Fibroblast of skin of right quadriceps (primary cell): ENCODE data around the gene ATG5.
"Not testable (repeated sequence)": the region's sequence is repeated elsewhere in the genome, so short reads cannot be mapped to it uniquely, and the experiment has no call there.

Source experiments
- DNase-seq: peaks from one replicate; pipeline ENCODE4 v3.0.0-alpha.2; 2013

Gene ATG5

GRCh38 chr6:106309766-106310373, 15.7 kb downstream of the ATG5 start:
- peak; percentile 53 for DNase-seq

GRCh38 chr6:106308985-106309384, 16.6 kb downstream of the ATG5 start:
- no peak for DNase-seq

GRCh38 chr6:106305740-106306139, 19.8 kb downstream of the ATG5 start:
- DNase-seq: no peak

- DNase-seq: peak; percentile 57
Observed at GRCh38 chr6:106300944-106301343, 24.6 kb downstream of the ATG5 start.

- no peak for DNase-seq
Observed at GRCh38 chr6:106300020-106300780, 25.4 kb downstream of the ATG5 start.

- no peak for DNase-seq
Observed at GRCh38 chr6:106293116-106293515, 32.4 kb downstream of the ATG5 start.

- DNase-seq: no peak
Observed at GRCh38 chr6:106290954-106291353, 34.6 kb downstream of the ATG5 start.

- no peak for DNase-seq
Observed at GRCh38 chr6:106290032-106290431, 35.5 kb downstream of the ATG5 start.

- no peak for DNase-seq
Observed at GRCh38 chr6:106287215-106287614, 38.3 kb downstream of the ATG5 start.

- DNase-seq: no peak
Observed at GRCh38 chr6:106286746-106287145, 38.8 kb downstream of the ATG5 start.

GRCh38 chr6:106283481-106283880, 42.1 kb downstream of the ATG5 start:
- DNase-seq: no peak

- DNase-seq: peak; percentile 17
Observed at GRCh38 chr6:106281661-106282060, 43.9 kb downstream of the ATG5 start.

- peak; percentile 56 for DNase-seq
Observed at GRCh38 chr6:106281088-106281487, 44.5 kb downstream of the ATG5 start.

- peak; percentile 85 for DNase-seq
Observed at GRCh38 chr6:106279179-106279578, 46.4 kb downstream of the ATG5 start.

- peak; percentile 83 for DNase-seq
Observed at GRCh38 chr6:106275692-106276091, 49.9 kb downstream of the ATG5 start.

GRCh38 chr6:106273087-106273486, 52.5 kb downstream of the ATG5 start:
- no peak for DNase-seq

GRCh38 chr6:106272287-106272686, 53.3 kb downstream of the ATG5 start:
- no peak for DNase-seq

- no peak for DNase-seq
Observed at GRCh38 chr6:106270414-106270813, 55.1 kb downstream of the ATG5 start.

GRCh38 chr6:106269268-106269919, 56.2 kb downstream of the ATG5 start:
- not testable (repeated sequence) for DNase-seq

- DNase-seq: not testable (repeated sequence)
Observed at GRCh38 chr6:106268500-106268899, 57.1 kb downstream of the ATG5 start.

GRCh38 chr6:106264433-106264832, 61.1 kb downstream of the ATG5 start:
- not testable (repeated sequence) for DNase-seq

- DNase-seq: not testable (repeated sequence)
Observed at GRCh38 chr6:106259748-106260147, 65.8 kb downstream of the ATG5 start.

GRCh38 chr6:106258726-106259125, 66.8 kb downstream of the ATG5 start:
- no peak for DNase-seq

GRCh38 chr6:106257195-106257594, 68.4 kb downstream of the ATG5 start:
- DNase-seq: peak; percentile 75
